Testis (tissue), 3 donors: ENCODE data around the gene AHCTF1. TPM values are rescaled to one million over a fixed set of nuclear protein-coding genes. Genes with fewer than 3 reads are reported as not detected.
"Not testable (repeated sequence)": the region's sequence is repeated elsewhere in the genome, so short reads cannot be mapped to it uniquely, and the experiment has no call there.

ENCODE experiments used
- DNase-seq: peaks from one replicate; pipeline ENCODE4 v3.0.0-alpha.2; 2019
- H3K27ac ChIP-seq, 2 donors: fragments of 200-600 bp; sonication (generic); one replicate each; pipeline ENCODE4 v1.5.1; 2019
- H3K27me3 ChIP-seq: fragments of 200-600 bp; sonication (generic); one replicate; pipeline ENCODE4 v1.5.1; 2019
- H3K36me3 ChIP-seq: fragments of 200-600 bp; sonication (generic); one replicate; pipeline ENCODE4 v1.5.1; 2017; ENCODE audit warnings: low read depth; ENCODE audit errors: missing control alignments
- H3K4me1 ChIP-seq: fragments of 200-600 bp; sonication (generic); one replicate; pipeline ENCODE4 v1.5.1; 2019
- H3K4me3 ChIP-seq, 2 donors: fragments of 200-600 bp; sonication (generic); one replicate each; pipeline ENCODE4 v1.5.1; 2017 to 2019
- H3K9me3 ChIP-seq: fragments of 200-600 bp; sonication (generic); one replicate; pipeline ENCODE4 v1.5.1; 2017
- POLR2A ChIP-seq: fragments of 450-650 bp; IDR thresholded peaks from one replicate; pipeline ENCODE4 v1.6.1; 2017; ENCODE audit warnings: antibody characterized with exemption, mild to moderate bottlenecking, moderate library complexity
- WGBS, 2 donors: methylation state at CpG; one replicate each; pipeline ENCODE4 v1.1.5; 2018; 5-methylcytosine and 5-hydroxymethylcytosine counted together
- intact Hi-C: fragments of 100-400 bp; cut with DNase I; formaldehyde crosslinking; loops from one replicate; pipeline ENCODE4 v1.15.1; 2023; ENCODE audit warnings: low total_unique reads
- polyA plus RNA-seq: library from polyadenylated mRNA; stranded (reverse); fragments of 350-450 nt; fragmentation: Illumina TruSeq; extraction: RNeasy Lipid Tissue Mini Kit (QIAGEN cat#74804); gene quantifications from one replicate; pipeline ENCODE4 v1.2.3, GENCODE V29; 2014; ENCODE audit warnings: low read depth, low replicate concordance; ENCODE audit not compliant: insufficient read depth
- total RNA-seq, 2 donors: library from RNA; depleted of rRNA; stranded (reverse); fragments of >200 nt; gene quantifications; one replicate each; pipeline ENCODE4 v1.2.3, GENCODE V29; 2016
- TF ChIP-seq, protein P1 (sequence below), 3 experiments: fragments of 450-650 bp in 2 of 3; fragments of 200-600 bp in 1 of 3; sonication (generic) in 1 of 3; IDR thresholded peaks; one replicate each; pipeline ENCODE4 v1.5.1; 2016 to 2019; ENCODE audit warnings: antibody characterized with exemption in 3 of 3, mild to moderate bottlenecking in 2 of 3, moderate library complexity in 1 of 3

Gene AHCTF1
- total and polyA plus RNA-seq, 3 donors from 2014 or later, result 58.6 to 97.6 (median 66.2) TPM

DNA sequence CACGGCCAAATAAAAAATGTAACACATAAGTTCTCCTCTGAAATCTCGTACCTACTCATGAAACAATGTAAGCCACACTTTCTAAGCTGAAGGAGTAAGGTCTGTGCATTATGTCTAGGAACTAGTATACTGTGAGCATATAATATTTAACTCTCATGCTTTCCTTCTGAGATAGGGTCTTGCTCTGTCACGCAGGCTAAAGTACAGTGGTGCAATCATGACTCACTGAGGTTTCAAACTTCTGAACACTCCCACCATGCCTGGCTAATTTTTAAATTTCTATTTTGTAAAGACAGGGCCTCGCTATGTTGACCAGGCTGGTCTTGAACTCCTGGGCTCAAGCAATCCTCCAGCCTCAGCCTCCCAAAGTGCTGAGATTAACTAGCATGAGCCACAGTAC lies 71.3 kb downstream of the AHCTF1 start:
- no peak for DNase-seq
- Histone ChIP-seq H3K27ac (no peak overlapping the region), H3K4me3 (no peak overlapping the region), H3K36me3 (no peaks in the 10 kb centered on the region), H3K27me3 (no peaks in the 10 kb centered on the region), H3K9me3 (no peaks in the 10 kb centered on the region), H3K4me1 (no peaks in the 10 kb centered on the region)
- intact Hi-C loops, result no loop called here
- no peak for TF ChIP-seq POLR2A
- TF ChIP-seq, protein P1, sequence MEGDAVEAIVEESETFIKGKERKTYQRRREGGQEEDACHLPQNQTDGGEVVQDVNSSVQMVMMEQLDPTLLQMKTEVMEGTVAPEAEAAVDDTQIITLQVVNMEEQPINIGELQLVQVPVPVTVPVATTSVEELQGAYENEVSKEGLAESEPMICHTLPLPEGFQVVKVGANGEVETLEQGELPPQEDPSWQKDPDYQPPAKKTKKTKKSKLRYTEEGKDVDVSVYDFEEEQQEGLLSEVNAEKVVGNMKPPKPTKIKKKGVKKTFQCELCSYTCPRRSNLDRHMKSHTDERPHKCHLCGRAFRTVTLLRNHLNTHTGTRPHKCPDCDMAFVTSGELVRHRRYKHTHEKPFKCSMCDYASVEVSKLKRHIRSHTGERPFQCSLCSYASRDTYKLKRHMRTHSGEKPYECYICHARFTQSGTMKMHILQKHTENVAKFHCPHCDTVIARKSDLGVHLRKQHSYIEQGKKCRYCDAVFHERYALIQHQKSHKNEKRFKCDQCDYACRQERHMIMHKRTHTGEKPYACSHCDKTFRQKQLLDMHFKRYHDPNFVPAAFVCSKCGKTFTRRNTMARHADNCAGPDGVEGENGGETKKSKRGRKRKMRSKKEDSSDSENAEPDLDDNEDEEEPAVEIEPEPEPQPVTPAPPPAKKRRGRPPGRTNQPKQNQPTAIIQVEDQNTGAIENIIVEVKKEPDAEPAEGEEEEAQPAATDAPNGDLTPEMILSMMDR (IDR thresholded peaks at IDR 0.05), result no peak
- WGBS, 2 donors, result 78 to 81% methylated on average over 4 of the region's 4 CpGs

DNA sequence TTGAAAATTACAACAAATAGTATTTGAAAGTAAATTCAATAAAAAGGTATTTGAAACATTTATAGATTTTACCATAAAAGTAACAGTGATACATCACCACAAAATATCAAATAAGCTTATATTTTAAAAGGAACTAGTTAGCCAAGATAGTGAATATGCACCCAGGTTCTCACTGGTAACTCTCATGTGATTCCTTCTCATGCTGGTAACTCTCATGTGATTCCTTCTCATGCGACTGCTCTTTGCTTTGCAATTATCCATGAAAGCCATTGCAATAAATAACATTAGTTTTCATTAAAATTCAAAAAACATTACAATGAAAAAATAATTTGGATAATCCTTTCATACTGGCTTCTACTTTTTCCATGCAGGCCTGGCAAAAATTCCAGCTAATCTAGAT lies 75.4 kb downstream of the AHCTF1 start:
- no peak overlapping the region for H3K27ac ChIP-seq
- H3K9me3 ChIP-seq, result no peaks in the 10 kb centered on the region
- no peak overlapping the region for H3K4me3 ChIP-seq
- TF ChIP-seq POLR2A, result no peak
- TF ChIP-seq, protein P1 (IDR thresholded peaks at IDR 0.05), result no peak
- no peaks in the 10 kb centered on the region for H3K27me3 ChIP-seq
- no peaks in the 10 kb centered on the region for H3K4me1 ChIP-seq
- intact Hi-C loops, result no loop called here
- H3K36me3 ChIP-seq, result no peaks in the 10 kb centered on the region
- WGBS, 2 donors, result 100% methylated on average over 1 of the region's 1 CpG
- DNase-seq, result no peak

DNA sequence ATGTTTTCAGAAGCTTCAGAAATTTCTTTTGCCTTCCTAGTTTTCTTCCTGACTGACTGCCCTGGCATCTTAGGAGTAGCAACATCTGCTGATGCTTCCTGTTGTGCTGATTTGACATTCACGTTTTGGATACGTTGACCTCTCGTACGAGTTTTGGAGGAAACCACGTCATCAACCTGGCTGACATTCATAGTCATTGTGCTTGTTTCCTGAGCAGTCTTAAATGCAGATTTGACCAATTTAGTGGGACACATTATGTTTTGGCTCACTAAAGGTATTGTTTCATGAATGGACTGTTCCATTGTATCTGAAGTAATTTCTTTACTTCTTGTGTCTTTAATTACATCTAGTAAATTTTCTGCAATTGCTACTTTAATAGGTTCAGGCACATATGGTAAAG lies 81.1 kb downstream of the AHCTF1 start:
- H3K4me1 ChIP-seq, H3K27me3 ChIP-seq, DNase-seq, H3K9me3 ChIP-seq, H3K36me3 ChIP-seq, intact Hi-C loops, H3K4me3 ChIP-seq, H3K27ac ChIP-seq: not testable (repeated sequence)
- WGBS, 2 donors, result 82 to 84% methylated on average over 5 of the region's 5 CpGs

DNA sequence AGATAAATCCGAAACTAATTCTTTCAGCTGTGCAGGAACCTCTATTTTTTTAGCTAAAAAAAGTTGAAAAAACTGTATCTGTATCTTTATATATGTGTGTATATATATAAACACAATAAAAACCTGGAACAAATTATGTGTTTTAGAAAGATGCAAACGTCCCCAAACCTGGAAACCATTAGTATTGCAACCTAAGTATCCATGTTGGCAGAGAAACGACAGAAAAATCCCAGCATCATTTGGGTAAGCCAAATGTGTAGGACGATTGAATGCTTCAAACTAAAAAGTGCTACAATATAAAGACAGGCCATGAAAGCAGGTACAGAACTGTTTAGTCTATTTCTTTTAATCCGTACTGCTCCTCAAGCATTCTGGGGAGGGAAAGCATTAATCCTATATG lies 87.9 kb downstream of the AHCTF1 start:
- 81 to 82% methylated on average over 5 of the region's 5 CpGs for WGBS, 2 donors
- no peak overlapping the region for H3K27ac ChIP-seq
- no peaks in the 10 kb centered on the region for H3K9me3 ChIP-seq
- TF ChIP-seq POLR2A, result no peak
- TF ChIP-seq, protein P1 (IDR thresholded peaks at IDR 0.05), result no peak
- DNase-seq, result no peak
- H3K4me1 ChIP-seq, result no peaks in the 10 kb centered on the region
- H3K4me3 ChIP-seq, result no peak overlapping the region
- intact Hi-C loops, result no loop called here
- no peaks in the 10 kb centered on the region for H3K27me3 ChIP-seq
- H3K36me3 ChIP-seq, result no peaks in the 10 kb centered on the region

DNA sequence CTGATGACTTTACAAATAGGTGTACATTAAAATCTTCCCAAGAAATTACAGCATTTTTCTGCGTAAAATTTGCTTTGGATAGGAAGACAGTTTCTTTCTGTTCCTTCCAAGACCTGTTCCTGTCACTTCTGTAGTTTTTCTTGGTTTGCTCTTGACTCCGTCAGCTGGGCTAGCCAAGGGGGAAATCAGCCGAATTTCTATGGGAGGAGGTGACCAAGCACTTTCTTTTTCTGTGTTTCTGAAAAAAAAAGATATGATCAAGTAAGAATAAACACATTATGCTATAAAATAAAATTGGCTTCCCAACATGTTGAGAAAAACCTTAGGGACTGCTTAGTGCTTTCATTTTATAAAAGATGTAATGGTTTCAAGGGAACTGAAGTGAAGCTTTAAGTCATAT lies 91.0 kb downstream of the AHCTF1 start:
- DNase-seq, H3K9me3 ChIP-seq, H3K27me3 ChIP-seq, H3K36me3 ChIP-seq, H3K4me1 ChIP-seq, H3K27ac ChIP-seq, H3K4me3 ChIP-seq, intact Hi-C loops: not testable (repeated sequence)
- WGBS, 2 donors, result 90 to 95% methylated on average over 3 of the region's 3 CpGs

DNA sequence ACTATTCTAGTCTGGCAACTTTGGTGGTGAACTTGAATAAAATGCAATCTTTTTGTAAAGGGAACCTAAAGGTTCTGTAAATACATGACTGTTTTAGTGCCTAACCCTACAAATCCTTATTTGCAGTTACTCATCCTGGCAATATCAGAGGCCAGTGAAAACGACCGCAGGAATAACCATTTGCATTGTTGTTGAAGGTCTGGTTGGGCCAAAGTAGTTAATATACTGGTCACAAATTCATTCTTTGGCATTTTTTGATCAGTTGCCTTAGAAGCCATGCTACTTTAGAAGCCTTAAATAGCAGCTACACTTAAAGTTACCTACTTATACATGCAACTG lies 93.7 kb downstream of the AHCTF1 start:
- Histone ChIP-seq H3K27ac (no peak overlapping the region), H3K36me3 (no peaks in the 10 kb centered on the region), H3K27me3 (no peaks in the 10 kb centered on the region), H3K4me3 (no peak overlapping the region), H3K4me1 (no peaks in the 10 kb centered on the region), H3K9me3 (no peaks in the 10 kb centered on the region)
- intact Hi-C loops, result no loop called here
- WGBS, 2 donors, result 65 to 75% methylated on average over 2 of the region's 2 CpGs
- no peak for TF ChIP-seq POLR2A
- TF ChIP-seq, protein P1 (IDR thresholded peaks at IDR 0.05), result no peak
- no peak for DNase-seq
